HepG2 (cell line): Measurements from ENCODE around the gene NOXA1. TPM values are rescaled to one million over a fixed set of nuclear protein-coding genes. Genes with fewer than 3 reads are reported as not detected.

Source experiments
- HNRNPLL ChIP-seq: fragments of 200-400 bp; formaldehyde crosslinking; IDR thresholded peaks from 2 replicates; pipeline ENCODE4 v1.6.1; 2017; ENCODE audit warnings: mild to moderate bottlenecking, low read depth, low read length; ENCODE audit not compliant: poor library complexity, severe bottlenecking
- KLF15 ChIP-seq: sonication (generic); formaldehyde crosslinking; IDR thresholded peaks from 2 replicates; pipeline ENCODE4 v1.8.1; 2023; ENCODE audit warnings: borderline replicate concordance, mild to moderate bottlenecking, inconsistent platforms, missing genetic modification reagents, mixed read lengths
- ZBTB38 ChIP-seq: sonication (generic); formaldehyde crosslinking; IDR thresholded peaks from 2 replicates; pipeline ENCODE4 v1.5.1; 2020; ENCODE audit warnings: mild to moderate bottlenecking, missing genetic modification reagents
- ZNF354B ChIP-seq: sonication (generic); formaldehyde crosslinking; IDR thresholded peaks from 2 replicates; pipeline ENCODE4 v1.8.0; 2022; ENCODE audit warnings: mild to moderate bottlenecking, missing genetic modification reagents
- polyA plus RNA-seq, 8 experiments: library from polyadenylated mRNA; depleted of rRNA in 3 of 8; stranded (reverse) in 7 of 8; unstranded in 1 of 8; fragments of >200 nt; fragmentation: Illumina TruSeq in 4 of 8; extraction: Trizol in 4 of 8; gene quantifications; 2 replicates each; pipeline versions ENCODE4 v1.2.1 to v1.2.3, GENCODE V29; 2011 to 2016; ENCODE audit warnings: low read depth in 4 of 8, missing spikeins in 1 of 8, mixed read lengths in 1 of 8; ENCODE audit not compliant: insufficient read depth in 1 of 8
- total RNA-seq, 5 experiments: library from RNA; depleted of rRNA; stranded (reverse); fragments of >200 nt; fragmentation: Illumina TruSeq; extraction: Trizol; gene quantifications; 2 replicates each; pipeline ENCODE4 v1.2.3, GENCODE V29; 2016; ENCODE audit warnings: low read depth in 1 of 5
- TF ChIP-seq, protein P1 (sequence below): sonication (generic); formaldehyde crosslinking; IDR thresholded peaks from 2 replicates; pipeline ENCODE4 v1.5.0; 2020; ENCODE audit warnings: mild to moderate bottlenecking, missing genetic modification reagents, borderline replicate concordance
- TF ChIP-seq, protein P2 (sequence below): sonication (generic); formaldehyde crosslinking; IDR thresholded peaks from 2 replicates; pipeline ENCODE4 v1.5.0; 2020; ENCODE audit warnings: mild to moderate bottlenecking, missing genetic modification reagents, moderate library complexity

Gene NOXA1
- total and polyA plus RNA-seq, 2 of the 13 experiments (the other 11 are each of a cell fraction or from before 2014, with no cell fraction given), result 0.78 to 1.2 TPM

DNA sequence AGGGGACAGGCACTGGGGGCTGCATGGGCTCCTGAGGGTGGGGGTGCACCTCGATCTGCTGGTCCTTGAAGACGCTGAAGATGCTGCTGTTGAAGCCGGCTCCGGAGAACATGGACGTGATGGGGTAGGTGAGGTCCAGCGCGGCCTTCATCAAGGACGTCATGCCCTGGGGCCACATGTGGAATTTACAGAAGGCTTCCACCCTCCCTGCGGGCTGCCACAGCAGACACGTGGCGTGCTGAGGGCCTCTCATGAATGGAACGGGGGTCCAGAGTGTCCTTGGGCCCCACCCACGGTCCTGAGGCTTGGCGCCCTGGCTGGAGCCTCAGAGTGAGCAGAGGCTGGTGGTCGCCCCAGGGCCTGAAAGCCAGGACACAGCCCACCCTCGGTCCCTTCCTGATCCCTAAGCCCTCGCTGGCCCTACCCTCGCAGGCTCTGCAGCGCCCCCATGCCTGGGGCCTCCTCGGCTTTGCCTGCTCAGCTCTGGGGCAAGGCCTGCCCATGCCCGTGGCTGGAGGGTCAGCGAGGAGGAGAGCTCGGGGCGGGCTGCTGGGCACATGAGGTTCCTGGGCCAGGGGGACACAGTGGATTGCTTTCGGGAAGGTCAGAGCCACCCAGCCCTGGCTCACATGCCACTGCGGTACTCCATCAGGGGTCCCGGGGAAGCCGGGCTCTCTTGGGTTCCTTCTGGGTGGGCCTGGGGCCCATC, 41.3 kb downstream of the NOXA1 start (continued):
- TF ChIP-seq, protein P1, sequence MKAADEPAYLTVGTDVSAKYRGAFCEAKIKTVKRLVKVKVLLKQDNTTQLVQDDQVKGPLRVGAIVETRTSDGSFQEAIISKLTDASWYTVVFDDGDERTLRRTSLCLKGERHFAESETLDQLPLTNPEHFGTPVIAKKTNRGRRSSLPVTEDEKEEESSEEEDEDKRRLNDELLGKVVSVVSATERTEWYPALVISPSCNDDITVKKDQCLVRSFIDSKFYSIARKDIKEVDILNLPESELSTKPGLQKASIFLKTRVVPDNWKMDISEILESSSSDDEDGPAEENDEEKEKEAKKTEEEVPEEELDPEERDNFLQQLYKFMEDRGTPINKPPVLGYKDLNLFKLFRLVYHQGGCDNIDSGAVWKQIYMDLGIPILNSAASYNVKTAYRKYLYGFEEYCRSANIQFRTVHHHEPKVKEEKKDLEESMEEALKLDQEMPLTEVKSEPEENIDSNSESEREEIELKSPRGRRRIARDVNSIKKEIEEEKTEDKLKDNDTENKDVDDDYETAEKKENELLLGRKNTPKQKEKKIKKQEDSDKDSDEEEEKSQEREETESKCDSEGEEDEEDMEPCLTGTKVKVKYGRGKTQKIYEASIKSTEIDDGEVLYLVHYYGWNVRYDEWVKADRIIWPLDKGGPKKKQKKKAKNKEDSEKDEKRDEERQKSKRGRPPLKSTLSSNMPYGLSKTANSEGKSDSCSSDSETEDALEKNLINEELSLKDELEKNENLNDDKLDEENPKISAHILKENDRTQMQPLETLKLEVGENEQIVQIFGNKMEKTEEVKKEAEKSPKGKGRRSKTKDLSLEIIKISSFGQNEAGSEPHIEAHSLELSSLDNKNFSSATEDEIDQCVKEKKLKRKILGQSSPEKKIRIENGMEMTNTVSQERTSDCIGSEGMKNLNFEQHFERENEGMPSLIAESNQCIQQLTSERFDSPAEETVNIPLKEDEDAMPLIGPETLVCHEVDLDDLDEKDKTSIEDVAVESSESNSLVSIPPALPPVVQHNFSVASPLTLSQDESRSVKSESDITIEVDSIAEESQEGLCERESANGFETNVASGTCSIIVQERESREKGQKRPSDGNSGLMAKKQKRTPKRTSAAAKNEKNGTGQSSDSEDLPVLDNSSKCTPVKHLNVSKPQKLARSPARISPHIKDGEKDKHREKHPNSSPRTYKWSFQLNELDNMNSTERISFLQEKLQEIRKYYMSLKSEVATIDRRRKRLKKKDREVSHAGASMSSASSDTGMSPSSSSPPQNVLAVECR (CRISPR knock-in tag), result no peak
- TF ChIP-seq HNRNPLL, result peak; percentile 11
- TF ChIP-seq ZNF354B (CRISPR knock-in tag), result no peak
- TF ChIP-seq ZBTB38 (CRISPR knock-in tag), result peak; percentile 88
- TF ChIP-seq KLF15 (CRISPR knock-in tag), result no peak
- TF ChIP-seq, protein P2, sequence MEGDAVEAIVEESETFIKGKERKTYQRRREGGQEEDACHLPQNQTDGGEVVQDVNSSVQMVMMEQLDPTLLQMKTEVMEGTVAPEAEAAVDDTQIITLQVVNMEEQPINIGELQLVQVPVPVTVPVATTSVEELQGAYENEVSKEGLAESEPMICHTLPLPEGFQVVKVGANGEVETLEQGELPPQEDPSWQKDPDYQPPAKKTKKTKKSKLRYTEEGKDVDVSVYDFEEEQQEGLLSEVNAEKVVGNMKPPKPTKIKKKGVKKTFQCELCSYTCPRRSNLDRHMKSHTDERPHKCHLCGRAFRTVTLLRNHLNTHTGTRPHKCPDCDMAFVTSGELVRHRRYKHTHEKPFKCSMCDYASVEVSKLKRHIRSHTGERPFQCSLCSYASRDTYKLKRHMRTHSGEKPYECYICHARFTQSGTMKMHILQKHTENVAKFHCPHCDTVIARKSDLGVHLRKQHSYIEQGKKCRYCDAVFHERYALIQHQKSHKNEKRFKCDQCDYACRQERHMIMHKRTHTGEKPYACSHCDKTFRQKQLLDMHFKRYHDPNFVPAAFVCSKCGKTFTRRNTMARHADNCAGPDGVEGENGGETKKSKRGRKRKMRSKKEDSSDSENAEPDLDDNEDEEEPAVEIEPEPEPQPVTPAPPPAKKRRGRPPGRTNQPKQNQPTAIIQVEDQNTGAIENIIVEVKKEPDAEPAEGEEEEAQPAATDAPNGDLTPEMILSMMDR (CRISPR knock-in tag), result peak; percentile 42
